Activated T-helper 1 cell treated with anti-CD3 and anti-CD28 coated beads, Interleukin-12 subunit alpha, Interleukin-12 subunit beta, Interleukin-2, Interleukin-4 antibody, amounts not matched to agents 30 ng/mL and 10 ng/mL and 1 ng/mL, durations not matched to agents 14 hours and 24 hours and 36 hours (primary cell): Measurements from ENCODE around the gene KLHL10. TPM values are rescaled to one million over a fixed set of nuclear protein-coding genes. Genes with fewer than 3 reads are reported as not detected.
"Not testable (repeated sequence)": the region's sequence is repeated elsewhere in the genome, so short reads cannot be mapped to it uniquely, and the experiment has no call there.

Source experiments
- DNase-seq: peaks from one replicate; pipeline ENCODE4 v3.0.0; 2021; ENCODE audit warnings: low spot score
- H3K27ac Mint-ChIP-seq: one replicate; pipeline ENCODE4 v1.8.0; 2021; ENCODE audit warnings: mild to moderate bottlenecking, mixed read lengths
- H3K27me3 Mint-ChIP-seq: one replicate; pipeline ENCODE4 v1.8.0; 2022; ENCODE audit warnings: mild to moderate bottlenecking, moderate library complexity, mixed read lengths; ENCODE audit not compliant: insufficient read depth
- H3K36me3 Mint-ChIP-seq: one replicate; pipeline ENCODE4 v1.8.0; 2021; ENCODE audit warnings: low read depth, mixed read lengths
- H3K4me1 Mint-ChIP-seq: one replicate; pipeline ENCODE4 v1.8.0; 2021; ENCODE audit warnings: low read depth, mixed read lengths
- H3K4me3 Mint-ChIP-seq: one replicate; pipeline ENCODE4 v1.8.0; 2021; ENCODE audit warnings: mild to moderate bottlenecking, moderate library complexity, mixed read lengths
- H3K9me3 Mint-ChIP-seq: one replicate; pipeline ENCODE4 v1.8.0; 2021; ENCODE audit warnings: mixed read lengths
- intact Hi-C: fragments of 100-400 bp; cut with micrococcal nuclease; formaldehyde crosslinking; loops from one replicate; pipeline ENCODE4 v1.15.1; 2024
- total RNA-seq: library from RNA; stranded (reverse); gene quantifications from 2 replicates; pipeline ENCODE4 v1.2.3, GENCODE V29; 2022

KLHL10 gene
- total RNA-seq, 1 donor from 2014 or later: not detected

DNA sequence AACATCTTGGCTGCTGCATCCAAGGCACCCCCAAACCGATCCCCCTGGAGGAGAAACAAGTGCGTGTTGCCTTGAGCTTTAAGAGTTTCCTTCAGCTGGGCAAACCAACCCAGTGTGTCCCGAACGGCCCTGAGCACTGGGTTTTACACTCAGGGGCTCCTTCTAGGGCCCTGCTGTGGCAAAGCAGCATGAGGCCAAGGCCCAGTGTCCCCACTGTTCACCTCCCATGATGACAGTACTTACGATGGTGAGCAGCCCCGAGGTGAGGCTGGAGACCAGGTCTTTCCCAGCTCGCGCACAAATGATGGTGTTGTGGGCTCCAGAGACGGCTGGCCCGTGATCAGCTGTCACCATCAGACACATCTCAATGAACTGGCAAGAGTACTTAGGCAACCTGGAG is 34.2 kb downstream of the KLHL10 start:
- H3K27me3 Mint-ChIP-seq: no peaks in the 10 kb centered on the region
- H3K4me1 Mint-ChIP-seq: peaks cover 29% of the 10 kb centered on the region
- H3K4me3 Mint-ChIP-seq: no peak overlapping the region
- no peaks in the 10 kb centered on the region for H3K9me3 Mint-ChIP-seq
- no peak overlapping the region for H3K27ac Mint-ChIP-seq
- H3K36me3 Mint-ChIP-seq: peaks cover 43% of the 10 kb centered on the region
- intact Hi-C loops: no loop called here
- DNase-seq: no peak

DNA sequence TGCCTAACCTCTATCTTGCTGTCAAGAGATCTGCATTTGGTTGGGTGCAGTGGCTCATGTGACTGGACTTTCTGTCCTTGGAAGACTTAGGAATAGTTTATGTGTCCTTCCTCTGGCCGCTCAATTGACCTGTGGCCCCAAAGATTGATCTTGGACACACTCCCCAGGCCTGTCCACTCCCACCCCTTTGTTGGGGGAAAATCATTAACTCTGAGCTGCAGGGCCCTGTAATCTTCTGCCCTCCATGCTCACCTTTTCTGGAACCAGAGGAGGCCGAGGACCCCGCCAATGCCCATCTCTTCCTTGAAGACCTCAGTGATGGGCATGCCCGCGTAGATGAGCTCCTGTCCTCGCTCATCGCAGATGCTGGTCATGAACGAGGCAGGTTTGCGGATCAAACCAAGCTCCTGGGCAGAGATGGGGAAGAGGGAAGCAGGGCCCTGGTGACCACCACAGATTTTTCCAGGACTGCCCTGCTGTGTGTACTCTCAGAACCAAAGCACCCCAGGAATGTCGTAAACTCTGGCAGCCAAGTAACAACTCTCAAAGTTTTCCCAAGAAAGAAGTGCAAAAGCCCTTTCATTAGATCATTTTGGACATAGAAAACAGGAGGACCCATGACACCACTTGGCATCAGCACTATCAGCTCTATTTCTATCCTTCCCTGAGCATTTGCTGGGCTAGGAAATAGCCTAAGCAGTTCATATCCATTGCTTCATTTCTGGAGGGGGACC is 36.1 kb downstream of the KLHL10 start:
- DNase-seq: no peak
- Mint-ChIP-seq H3K9me3 (no peaks in the 10 kb centered on the region), H3K27ac (no peak overlapping the region), H3K36me3 (peaks cover 43% of the 10 kb centered on the region), H3K4me1 (peaks cover 24% of the 10 kb centered on the region), H3K27me3 (no peaks in the 10 kb centered on the region), H3K4me3 (no peak overlapping the region)
- intact Hi-C loops: no loop called here

DNA sequence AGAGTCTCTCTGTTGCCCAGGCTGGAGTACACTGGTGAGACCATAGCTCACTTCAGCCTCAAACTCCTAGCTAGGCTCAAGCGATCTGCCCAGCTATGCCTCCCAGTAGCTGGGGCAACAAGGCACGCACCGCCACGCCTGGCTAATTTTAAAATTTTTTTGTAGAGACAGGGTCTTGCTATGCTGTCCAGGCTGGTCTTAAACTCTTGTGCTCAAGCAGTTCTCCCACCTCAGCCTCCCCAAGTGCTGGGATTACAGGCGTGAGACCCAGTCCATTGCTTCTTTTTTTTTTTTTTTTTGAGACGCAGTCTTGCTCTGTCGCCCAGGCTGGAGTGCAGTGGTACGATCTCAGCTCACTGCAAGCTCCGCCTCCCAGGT is 36.7 kb downstream of the KLHL10 start:
- H3K4me3 Mint-ChIP-seq, intact Hi-C loops, H3K27me3 Mint-ChIP-seq, DNase-seq, H3K27ac Mint-ChIP-seq, H3K9me3 Mint-ChIP-seq: not testable (repeated sequence)
- Mint-ChIP-seq H3K4me1 (peaks cover 18% of the 10 kb centered on the region), H3K36me3 (peaks cover 44% of the 10 kb centered on the region)

DNA sequence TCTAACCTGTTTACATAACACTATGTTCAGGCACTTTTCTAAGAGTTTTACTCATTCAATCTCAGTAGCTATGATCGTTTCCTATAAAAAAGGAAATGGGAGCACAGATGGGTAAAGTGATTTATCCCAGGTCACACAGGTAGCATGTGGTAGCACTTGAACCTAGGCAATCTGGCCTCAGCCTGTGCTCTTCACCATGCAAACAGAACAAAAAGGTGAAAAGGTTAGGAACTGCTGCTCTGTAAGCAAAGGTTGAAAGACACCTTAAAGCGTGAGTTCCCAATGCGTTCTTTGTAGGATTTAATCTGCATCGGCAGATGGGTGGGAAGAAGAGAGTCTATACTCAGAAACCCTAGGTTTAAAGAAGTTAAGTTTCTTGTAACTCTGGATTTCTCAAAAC is 42.5 kb downstream of the KLHL10 start:
- no peak overlapping the region for H3K4me3 Mint-ChIP-seq
- H3K4me1 Mint-ChIP-seq: no peaks in the 10 kb centered on the region
- H3K36me3 Mint-ChIP-seq: peaks cover 44% of the 10 kb centered on the region
- DNase-seq: no peak
- no peaks in the 10 kb centered on the region for H3K27me3 Mint-ChIP-seq
- no peak overlapping the region for H3K27ac Mint-ChIP-seq
- no peaks in the 10 kb centered on the region for H3K9me3 Mint-ChIP-seq
- intact Hi-C loops: no loop called here

DNA sequence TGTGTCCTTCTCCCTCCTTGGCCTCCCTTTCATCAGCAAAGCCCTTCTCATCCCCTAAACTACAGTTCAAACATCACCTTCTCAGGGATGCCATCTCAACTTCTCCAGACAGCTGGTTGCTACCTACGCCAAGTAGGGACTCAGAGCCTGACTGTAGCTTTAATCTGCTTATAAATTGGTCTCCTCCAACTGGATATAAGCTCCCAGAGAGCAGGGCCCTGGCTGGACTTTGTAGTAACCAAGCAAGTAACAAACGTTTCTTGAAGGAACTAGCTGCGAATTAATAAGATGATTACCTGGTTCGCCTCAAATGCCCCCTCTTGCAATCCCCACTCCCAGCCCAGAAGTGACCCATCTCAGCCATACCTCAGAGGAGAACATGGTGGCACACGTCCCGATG is 45.1 kb downstream of the KLHL10 start:
- Mint-ChIP-seq H3K27me3 (no peaks in the 10 kb centered on the region), H3K27ac (peak overlapping the region; percentile 31), H3K9me3 (no peaks in the 10 kb centered on the region), H3K36me3 (peaks cover 53% of the 10 kb centered on the region), H3K4me1 (no peaks in the 10 kb centered on the region), H3K4me3 (no peak overlapping the region)
- DNase-seq: no peak
- intact Hi-C loops: no loop called here

DNA sequence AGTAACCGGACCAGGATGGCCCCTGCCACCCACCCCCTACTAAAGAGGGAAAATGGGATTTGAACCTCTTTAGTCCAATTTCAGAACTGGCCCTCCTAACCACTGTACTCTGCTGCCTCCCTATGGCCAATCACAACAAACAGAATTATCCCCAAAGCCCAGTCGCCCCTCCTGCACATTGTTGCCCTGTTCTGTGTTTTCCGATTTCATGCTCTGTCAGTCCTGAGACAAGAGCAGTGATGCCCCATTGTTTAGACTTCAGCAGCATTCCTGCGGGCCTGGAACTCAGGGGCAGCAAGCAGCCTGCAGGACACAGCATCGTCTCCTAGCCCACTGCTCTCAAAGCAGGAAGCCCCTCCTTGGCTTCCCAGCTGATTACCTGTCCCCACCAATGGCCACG is 48.1 kb downstream of the KLHL10 start:
- peaks cover 44% of the 10 kb centered on the region for H3K36me3 Mint-ChIP-seq
- no peak for DNase-seq
- no peak overlapping the region for H3K4me3 Mint-ChIP-seq
- no peaks in the 10 kb centered on the region for H3K9me3 Mint-ChIP-seq
- H3K27me3 Mint-ChIP-seq: no peaks in the 10 kb centered on the region
- H3K27ac Mint-ChIP-seq: no peak overlapping the region
- intact Hi-C loops: loop anchor here (1.0 kb wide), 1 partner anchor 147 kb away; no protein-coding TSS in a partner anchor
- H3K4me1 Mint-ChIP-seq: no peaks in the 10 kb centered on the region

DNA sequence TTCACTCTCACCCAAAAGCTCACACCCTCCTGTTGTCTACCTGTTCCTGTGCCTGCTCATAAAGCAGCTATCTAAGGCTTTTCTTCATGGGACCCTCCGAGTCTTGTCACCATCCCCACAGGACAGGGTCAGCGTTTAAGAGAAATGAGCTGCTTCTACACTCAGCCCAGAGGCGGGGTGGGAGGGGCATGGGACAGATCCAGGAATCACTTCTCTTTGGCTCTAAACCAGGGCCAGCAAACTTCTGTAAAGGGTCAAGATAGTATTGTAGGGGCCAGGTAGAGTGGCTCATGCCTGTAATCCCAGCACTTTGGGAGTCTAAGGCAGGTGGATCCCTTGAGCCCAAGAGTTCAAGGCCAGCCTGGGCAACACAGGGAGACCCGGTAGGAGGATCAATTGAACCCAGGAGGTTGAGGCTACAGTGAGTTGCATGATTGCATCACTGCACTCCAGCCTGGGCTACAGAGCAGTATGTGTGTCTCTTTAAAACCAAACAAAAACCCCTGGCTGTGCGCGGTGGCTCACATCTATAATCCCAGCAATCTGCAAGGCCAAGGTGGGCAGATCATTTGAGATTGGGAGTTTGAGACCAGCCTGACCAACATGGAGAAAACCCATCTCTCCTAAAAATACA is 50.8 kb downstream of the KLHL10 start:
- Mint-ChIP-seq H3K4me3 (no peak overlapping the region), H3K27ac (no peak overlapping the region), H3K27me3 (no peaks in the 10 kb centered on the region), H3K4me1 (no peaks in the 10 kb centered on the region), H3K9me3 (no peaks in the 10 kb centered on the region), H3K36me3 (peaks cover 34% of the 10 kb centered on the region)
- DNase-seq: no peak
- intact Hi-C loops: no loop called here

DNA sequence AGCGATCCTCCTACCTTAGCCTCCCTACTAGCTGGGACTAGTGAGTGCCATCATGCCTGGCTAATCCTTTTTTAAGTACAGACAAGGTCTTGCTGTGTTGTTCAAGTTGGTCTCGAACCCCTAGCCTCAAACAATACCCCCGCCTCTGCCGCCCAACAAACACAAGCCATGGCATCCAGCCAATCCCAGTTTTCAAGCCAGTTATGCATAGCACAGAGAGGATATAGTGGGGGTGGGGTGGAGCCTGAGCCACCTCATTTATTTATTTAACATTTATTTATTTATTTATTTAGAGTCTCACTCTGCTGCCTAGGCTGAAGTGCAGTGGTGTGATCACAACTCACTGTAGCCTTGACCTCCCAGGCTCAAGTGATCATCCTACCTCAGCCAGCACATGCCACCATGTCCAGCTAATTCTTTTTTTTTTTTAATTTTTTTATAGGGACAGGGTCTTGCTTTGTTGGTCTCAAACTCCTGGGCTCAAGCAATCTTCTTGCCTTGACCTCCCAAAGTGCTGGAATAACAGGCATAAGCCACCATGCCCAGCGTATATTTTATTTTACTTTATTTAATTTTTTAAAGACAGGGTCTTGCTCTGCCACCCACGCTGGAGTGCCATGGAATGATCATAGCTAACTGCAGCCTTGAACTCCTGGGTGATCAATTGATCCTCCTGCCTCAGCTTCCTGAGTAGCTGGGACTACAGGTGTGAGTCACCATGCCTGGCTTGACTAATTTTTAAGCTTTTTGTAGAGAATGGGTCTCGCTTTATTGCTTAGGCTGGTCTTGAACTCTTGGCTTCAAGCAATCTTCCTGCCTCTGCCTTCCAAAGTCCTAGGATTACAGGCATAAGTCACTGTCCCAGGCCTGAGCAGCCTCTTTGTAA is 53.8 kb downstream of the KLHL10 start:
- H3K36me3 Mint-ChIP-seq: peaks cover 36% of the 10 kb centered on the region
- intact Hi-C loops: no loop called here
- H3K4me1 Mint-ChIP-seq: no peaks in the 10 kb centered on the region

DNA sequence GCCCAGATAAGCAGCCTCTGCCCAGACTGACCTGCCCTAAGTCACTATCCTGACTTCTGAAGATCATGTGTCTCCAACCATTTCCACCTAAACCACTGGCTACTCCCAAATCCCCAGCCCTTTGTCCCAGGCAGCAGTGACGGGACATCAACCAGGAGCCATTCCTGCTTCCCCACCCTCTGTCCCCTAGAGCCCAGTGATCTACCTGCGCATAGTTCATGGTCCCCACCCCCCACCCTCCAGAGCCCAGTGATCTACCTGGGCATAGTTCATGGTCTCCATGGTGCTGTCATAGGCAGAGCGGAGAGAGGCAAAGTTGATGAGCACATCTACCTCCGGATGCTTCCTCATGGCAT is 54.4 kb downstream of the KLHL10 start:
- intact Hi-C loops: no loop called here
- no peak overlapping the region for H3K4me3 Mint-ChIP-seq
- DNase-seq: no peak
- no peaks in the 10 kb centered on the region for H3K27me3 Mint-ChIP-seq
- peaks cover 41% of the 10 kb centered on the region for H3K36me3 Mint-ChIP-seq
- H3K27ac Mint-ChIP-seq: peak overlapping the region; percentile 23
- no peaks in the 10 kb centered on the region for H3K4me1 Mint-ChIP-seq
- no peaks in the 10 kb centered on the region for H3K9me3 Mint-ChIP-seq

More for the DNA sequence above, 53.8 kb downstream of the KLHL10 start:
- Mint-ChIP-seq H3K4me3 (no peak overlapping the region), H3K27me3 (no peaks in the 10 kb centered on the region), H3K9me3 (no peaks in the 10 kb centered on the region), H3K27ac (peak overlapping the region; percentile 23)
- no peak for DNase-seq

DNA sequence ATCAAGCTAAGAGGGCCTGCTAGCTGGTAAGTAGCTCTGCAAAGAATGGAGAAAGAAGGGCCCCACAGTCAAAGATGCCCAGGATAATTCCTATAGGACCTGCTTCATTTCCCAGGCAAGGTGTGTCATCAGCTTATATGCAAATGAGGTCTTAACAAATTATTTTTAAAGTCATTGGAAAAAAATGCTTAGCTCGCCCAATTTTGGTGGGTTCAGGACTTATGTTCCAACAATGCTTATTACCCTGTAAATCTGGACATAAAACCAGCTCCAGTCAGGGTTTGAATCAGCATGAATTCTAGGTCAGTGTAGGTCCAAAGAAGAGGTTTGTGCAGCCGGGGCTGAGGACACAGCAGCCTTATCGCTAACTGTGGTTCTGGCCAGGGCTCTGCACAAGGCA is 55.8 kb downstream of the KLHL10 start:
- H3K27me3 Mint-ChIP-seq: no peaks in the 10 kb centered on the region
- no peak overlapping the region for H3K27ac Mint-ChIP-seq
- DNase-seq: no peak
- no peaks in the 10 kb centered on the region for H3K9me3 Mint-ChIP-seq
- H3K4me3 Mint-ChIP-seq: no peak overlapping the region
- peaks cover 37% of the 10 kb centered on the region for H3K36me3 Mint-ChIP-seq
- intact Hi-C loops: no loop called here
- no peaks in the 10 kb centered on the region for H3K4me1 Mint-ChIP-seq

DNA sequence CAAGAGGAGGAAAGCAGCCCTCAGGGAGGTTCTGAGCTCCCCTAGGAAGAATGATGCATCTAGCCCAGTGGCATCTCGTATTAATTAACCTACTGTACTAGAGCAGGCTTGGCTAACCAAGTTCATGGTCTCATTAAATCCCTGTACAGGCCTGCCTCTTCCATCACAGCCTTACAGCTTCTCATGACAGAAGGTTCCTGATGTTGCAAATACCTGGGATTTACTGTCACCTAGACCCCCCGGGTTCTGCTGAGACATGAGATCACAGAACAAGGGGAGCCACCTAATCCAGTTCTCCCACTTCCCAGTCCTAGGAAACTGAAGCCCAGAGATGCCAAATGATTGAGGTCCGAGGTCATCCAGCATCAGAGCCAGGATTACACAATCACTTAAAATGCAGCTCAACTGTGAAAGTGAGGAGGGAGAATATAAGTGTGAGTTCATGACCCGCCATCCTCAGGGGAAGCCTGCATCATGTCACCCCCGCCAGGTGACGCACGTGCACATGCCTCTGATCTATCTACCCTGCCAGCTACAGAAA is 57.2 kb downstream of the KLHL10 start:
- H3K9me3 Mint-ChIP-seq: no peaks in the 10 kb centered on the region
- intact Hi-C loops: no loop called here
- H3K27me3 Mint-ChIP-seq: no peaks in the 10 kb centered on the region
- H3K36me3 Mint-ChIP-seq: peaks cover 43% of the 10 kb centered on the region
- H3K4me1 Mint-ChIP-seq: no peaks in the 10 kb centered on the region
- DNase-seq: no peak
- H3K4me3 Mint-ChIP-seq: no peak overlapping the region
- no peak overlapping the region for H3K27ac Mint-ChIP-seq

DNA sequence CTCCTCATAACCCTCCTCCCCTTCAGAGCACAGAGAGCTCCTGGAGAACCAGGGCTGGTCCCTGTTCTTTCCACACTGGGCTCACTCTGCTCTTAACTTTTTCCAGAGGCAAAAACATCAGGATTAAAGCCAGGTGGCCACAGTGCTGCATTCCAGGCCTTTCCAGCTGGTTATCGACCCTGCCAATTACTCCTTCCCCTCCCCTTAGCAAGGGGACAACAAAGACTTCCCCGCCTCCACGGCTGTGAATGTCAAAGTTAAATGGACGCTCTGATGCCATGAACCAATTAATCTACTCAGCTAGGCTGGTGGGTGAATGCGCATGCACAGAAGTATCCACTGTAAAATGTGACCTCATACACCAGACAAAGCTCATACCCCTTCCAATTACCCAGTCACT is 58.0 kb downstream of the KLHL10 start:
- H3K27ac Mint-ChIP-seq: no peak overlapping the region
- DNase-seq: no peak
- peaks cover 41% of the 10 kb centered on the region for H3K36me3 Mint-ChIP-seq
- intact Hi-C loops: no loop called here
- no peaks in the 10 kb centered on the region for H3K9me3 Mint-ChIP-seq
- no peaks in the 10 kb centered on the region for H3K4me1 Mint-ChIP-seq
- no peak overlapping the region for H3K4me3 Mint-ChIP-seq
- H3K27me3 Mint-ChIP-seq: no peaks in the 10 kb centered on the region

DNA sequence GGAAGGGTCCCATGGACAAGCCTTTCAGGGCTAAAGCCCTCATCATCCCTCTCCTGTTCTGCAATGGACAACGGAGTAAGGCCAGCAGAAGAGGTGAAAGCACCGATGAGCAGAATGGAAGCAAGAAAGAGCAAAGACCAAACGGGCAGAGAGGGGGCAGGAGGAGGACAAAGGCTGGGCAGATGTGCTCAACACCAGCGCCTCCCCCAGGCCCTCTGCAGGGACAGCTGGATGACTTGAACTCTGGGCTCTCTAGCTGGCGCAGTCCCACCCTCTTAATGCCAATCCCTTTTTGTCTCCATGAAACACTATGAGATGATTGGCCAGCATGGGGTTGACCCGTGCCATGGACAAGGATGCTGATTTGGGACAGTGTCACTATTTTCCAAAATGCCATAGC is 59.1 kb downstream of the KLHL10 start:
- Mint-ChIP-seq H3K4me1 (no peaks in the 10 kb centered on the region), H3K4me3 (no peak overlapping the region), H3K36me3 (peaks cover 48% of the 10 kb centered on the region), H3K9me3 (no peaks in the 10 kb centered on the region), H3K27me3 (no peaks in the 10 kb centered on the region), H3K27ac (no peak overlapping the region)
- intact Hi-C loops: no loop called here
- DNase-seq: no peak
